GOT3 (cell line): ENCODE measurements around the gene CEMIP.

ENCODE experiments used
- DNase-seq: peaks from one replicate; lab custom pipeline; 2025; ENCODE audit warnings: mixed read lengths; lab: John Stamatoyannopoulos, UW

The CEMIP gene

DNA sequence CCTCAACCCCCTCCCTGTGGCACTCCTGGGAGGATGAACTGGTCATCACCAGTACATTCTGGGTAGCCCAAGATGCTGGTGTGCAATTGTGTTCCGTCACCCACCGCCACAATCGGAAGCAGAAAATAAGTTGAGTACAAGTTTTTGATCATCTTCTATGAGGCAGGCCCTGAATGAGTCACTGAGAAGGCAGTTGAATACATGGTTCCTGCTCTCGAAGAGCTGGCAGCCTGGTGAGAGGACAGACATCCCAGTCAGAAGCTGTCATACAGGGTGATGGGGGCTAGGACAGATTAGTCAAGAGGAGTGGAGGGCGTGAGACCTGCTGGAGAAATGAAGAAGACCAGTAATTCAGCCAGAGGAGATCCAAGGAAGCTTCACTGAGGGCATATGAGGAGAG, 6.2 kb downstream of the CEMIP start:
- DNase-seq = no peak

DNA sequence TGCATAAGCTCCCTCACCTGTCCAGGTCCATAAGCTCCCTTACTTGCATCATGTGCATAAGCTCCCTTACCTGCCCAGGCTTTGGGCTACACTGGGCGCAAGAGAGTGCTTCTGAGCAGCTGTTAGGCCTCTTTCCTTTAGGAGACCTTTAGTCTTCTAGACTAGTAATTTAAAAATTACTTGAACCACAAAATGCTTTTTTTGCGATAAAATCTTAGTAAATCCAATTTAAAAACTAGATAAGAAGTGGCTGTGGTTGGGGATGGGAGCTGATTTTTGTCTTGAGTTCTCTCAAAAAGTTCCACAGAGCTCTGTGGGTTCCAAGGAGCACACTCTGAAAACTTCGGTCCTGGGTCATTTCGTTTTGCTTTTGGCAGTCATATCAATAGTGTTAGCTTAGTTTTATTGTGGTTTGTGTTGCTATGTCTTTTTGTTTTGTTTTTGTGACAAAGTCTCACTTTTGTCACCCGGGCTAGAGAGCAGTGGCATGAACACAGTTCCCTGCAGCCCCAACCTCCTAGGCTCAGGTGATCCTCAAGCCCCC, 6.7 kb downstream of the CEMIP start:
- no peak for DNase-seq

- no peak for DNase-seq
Observed at GRCh38 chr15:80787316-80787715, 8.1 kb downstream of the CEMIP start.

- no peak for DNase-seq
Observed at GRCh38 chr15:80788536-80788935, 9.4 kb downstream of the CEMIP start.

GRCh38 chr15:80789296-80789695, 10.1 kb downstream of the CEMIP start:
- DNase-seq = no peak

DNA sequence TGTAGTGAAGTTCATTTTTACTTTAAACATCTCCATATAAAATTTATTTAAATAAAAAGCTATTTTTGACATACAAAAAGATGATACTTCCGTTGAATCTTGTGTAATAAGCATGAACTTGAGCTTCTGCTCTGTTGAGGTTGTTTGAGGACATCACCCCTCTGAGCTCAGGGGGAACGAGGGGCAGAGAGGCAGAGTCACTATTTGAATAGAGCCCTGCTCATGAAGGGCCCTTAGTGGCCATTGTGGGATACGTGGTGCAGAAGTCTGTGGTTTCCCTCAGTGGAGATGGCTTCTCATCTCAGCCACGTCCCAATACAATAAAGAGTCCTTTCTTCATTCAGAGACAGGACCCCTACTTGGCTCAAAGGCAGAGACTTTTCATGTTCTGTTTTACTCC, 10.6 kb downstream of the CEMIP start:
- no peak for DNase-seq

DNA sequence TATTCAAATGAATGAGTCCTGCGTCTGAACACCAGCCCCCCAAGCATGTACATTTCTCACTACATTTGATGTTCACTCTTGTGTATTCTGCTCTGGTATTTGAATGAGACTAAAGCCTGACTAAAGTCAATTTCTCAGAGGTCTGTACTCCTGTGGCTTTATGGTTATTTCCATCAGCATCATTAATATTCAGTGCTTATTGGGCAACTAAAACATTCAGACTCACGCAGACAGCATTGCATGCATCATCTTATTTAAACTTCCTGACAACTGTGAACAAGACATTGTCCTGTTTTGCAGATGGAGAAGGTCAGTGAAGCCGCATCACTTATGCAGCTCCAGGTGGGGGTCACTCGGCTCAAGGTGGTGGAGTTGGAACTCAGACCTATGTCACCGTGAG, 11.1 kb downstream of the CEMIP start:
- DNase-seq = no peak

GRCh38 chr15:80791004-80791403, 11.8 kb downstream of the CEMIP start:
- no peak for DNase-seq

DNA sequence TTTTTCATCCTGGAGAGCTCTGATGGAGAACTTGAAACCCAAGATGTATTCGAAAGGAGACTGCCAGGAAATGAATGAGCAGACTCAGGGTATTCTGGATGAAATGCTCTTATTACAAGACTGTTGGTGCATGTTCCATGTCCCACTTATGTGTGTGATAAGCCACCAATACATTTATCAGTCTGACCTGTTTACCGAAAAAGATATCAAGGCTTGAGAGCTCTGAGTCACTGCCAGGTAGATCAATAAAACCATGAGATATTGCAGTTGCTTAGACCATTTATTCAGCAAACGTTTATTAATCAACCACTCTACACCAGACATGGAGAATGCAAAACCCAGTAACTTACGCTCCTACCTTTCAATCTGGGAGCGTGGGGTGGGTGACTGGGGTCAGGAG, 17.2 kb downstream of the CEMIP start:
- no peak for DNase-seq

- no peak for DNase-seq
Observed at GRCh38 chr15:80798911-80799310, 19.7 kb downstream of the CEMIP start.

DNA sequence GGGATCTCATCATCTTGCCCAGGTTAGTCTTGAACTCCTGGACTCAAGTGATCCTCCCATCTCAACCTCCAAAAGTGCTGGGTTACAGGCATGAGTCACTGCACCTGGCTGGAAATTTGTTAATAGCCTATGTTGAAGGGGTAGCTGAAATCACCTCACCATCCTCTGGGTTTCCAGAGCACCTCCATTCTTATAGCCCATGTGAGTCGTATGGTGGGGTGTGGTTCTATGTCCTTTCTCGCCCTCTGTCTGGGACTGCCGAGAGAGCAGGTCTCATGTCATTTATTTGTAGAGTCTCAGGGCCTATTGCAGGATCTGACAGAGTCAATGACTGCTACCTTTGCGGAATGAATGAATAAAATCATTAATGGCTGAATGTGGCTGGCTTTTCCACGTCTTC, 20.9 kb downstream of the CEMIP start:
- no peak for DNase-seq

DNA sequence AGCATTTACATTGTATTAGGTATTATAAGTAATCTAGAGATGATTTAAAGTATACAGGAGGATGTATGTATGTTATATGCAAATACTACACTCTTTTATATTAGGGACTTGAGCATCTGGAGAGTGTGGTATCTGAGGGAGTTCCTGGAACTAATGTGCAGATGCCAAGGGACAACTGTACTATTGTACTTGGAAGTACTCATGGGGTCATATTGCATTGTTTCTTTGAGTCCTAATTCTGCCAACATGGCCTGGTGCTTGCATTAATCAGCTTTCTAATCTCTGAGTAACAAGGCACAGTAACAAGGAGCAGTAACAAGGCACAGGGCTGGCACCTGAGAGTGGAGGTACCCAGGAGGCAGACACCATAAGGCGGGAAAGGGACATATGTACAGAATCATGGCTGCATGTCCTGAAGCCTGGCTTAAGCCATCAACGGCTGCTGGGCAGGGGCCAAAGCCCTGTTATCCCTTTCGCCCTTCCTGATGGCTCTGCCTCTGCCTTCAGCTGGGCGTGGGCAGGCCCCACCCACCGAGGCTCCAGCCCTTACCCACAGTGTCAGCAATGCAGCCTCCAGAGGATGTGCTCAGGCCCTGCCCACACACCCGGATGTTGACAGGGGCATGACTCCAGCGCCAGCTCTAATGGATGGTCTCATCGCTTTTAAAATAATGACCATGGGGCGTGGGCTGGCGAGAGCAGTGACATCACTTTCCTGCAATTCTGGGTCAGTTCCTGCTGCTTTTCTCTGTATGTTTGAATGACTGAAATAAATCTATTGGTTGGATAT, 22.9 kb downstream of the CEMIP start:
- DNase-seq = no peak

DNA sequence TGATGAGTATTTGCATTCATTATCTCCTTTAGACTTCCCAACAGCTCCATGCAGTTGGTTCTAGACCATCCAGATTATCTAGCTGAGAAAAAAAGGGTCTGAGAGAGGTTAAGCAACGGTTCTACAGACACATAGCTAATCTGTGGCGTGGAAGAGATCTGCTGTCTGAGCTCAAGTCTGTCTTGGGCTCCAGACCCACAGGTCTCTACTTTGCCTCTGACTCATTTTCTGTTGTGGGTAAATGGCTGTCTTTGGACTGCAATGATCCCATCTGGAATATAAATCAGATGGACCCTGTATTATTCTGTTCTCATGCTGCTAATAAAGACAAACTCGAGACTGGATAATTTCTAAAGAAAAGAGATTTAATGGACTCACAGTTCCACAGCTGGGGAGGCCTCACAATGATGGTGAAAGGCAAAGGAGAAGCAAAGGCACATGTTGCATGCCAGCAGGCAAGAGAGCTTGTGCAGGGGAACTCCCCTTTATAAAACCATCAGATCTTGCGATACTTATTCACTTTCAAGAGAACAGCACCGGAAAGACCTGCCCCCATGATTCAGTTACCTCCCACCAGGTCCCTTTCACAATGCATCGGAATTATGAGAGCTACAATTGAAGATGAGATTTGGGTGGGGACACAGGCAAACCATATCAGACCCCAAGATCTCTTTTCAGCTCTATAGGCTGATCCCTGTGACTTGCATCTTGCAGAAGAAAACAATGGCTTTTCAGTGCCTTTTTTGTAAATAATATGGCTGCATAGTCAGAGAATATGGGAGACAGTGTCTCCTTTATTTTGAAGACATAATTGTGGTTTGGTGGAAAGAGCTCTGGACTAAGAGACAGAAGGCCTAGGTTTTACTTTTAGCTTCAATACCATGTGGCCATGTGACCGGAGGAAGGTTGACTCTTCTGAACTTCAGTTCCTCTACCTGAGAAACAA, 24.7 kb downstream of the CEMIP start:
- no peak for DNase-seq

GRCh38 chr15:80804970-80805495, 25.9 kb downstream of the CEMIP start:
- no peak for DNase-seq

DNA sequence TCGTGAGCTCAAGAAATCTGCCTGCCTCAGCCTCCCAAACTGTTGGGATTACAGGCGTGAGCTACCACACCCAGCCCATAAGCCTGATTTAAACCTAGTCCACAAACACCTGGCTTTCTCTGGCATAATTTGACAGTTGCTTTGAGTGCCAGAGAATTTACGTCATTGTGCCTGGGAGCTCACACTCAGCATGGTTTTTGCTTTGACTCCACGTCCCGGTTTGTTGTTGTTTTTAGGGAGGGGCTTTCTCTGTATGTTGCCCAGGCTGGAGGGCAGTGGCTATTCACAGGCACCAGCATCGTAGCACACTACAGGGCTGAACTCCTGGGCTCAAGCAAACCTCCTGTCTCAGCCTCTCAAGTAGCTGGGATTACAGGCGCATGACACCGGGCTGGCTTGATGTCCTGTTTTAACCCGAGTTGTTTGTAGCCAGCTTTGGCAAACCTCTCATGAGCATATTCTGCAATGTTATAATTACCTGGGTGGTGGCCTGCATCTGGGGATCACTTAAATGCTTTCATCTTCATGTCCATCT, 32.7 kb downstream of the CEMIP start:
- DNase-seq = no peak

DNA sequence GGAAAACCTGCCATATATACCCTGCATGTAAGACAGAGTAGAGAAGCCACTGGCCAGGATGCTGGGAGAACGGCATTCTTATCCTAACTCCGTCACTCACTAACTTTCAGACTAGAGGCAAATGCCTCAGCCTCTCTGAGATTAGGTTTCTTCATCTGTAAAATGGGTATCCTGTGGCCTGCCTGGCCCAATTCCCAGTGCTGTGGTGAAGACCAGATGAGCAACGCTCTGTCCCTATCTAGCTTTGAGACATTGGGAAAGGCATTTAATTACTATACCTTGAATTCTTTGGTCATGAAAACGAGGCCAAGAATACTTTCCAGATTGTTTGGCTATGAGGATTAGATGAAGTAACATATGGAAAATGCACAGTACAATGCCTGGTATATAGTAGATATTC, 35.9 kb downstream of the CEMIP start:
- no peak for DNase-seq

DNA sequence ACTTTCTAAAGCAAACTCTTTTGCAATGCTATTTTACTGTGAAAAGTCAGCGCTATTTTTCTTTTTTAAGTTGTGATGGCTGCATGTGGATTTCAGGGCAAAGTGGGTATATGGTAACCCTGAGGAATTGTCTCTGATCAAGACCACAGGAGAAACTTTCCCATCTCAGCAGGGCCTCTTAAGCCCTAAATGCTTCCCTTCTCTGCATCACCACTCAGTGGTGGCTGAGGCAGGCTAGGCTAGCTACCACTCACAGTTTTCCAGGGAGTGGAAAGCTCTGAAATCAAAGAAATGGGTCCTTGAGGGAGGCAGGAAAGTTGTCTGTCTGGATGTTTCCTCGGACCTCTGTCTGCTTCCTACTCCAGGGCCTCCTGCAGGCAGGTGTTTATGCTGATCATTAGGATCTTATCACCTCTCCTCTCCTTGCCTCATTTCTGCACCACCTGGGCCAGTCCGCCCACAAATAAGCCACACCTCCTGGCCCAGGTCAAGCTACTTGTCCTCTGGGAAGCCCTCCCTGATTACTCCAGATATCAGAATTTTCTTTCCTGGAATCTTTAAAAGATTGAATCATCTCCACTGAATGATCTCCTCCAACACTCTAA, 37.0 kb downstream of the CEMIP start:
- no peak for DNase-seq

GRCh38 chr15:80816936-80817335, 37.8 kb downstream of the CEMIP start:
- DNase-seq = no peak

GRCh38 chr15:80817901-80818300, 38.7 kb downstream of the CEMIP start:
- no peak for DNase-seq

DNA sequence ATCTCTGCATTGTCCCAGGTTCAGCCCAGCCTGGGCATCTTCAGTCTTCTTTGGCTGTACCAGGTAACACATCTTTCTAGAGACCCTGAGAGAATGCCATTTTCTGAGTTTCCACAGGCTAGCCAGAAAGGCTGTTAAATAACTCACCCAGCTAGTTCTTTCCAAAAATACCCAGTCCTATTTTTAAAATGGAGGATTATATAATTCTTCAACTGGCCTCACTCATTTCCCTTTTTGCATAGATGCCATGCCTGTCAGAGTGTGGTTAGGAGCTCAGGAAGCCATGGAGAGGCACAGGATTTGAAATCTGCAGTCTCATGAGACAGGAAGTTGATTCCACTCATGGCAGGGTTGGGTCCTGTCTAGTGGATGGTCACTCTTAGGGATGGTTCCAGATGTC, 39.8 kb downstream of the CEMIP start:
- no peak for DNase-seq

GRCh38 chr15:80820092-80820491, 40.9 kb downstream of the CEMIP start:
- DNase-seq = no peak

DNA sequence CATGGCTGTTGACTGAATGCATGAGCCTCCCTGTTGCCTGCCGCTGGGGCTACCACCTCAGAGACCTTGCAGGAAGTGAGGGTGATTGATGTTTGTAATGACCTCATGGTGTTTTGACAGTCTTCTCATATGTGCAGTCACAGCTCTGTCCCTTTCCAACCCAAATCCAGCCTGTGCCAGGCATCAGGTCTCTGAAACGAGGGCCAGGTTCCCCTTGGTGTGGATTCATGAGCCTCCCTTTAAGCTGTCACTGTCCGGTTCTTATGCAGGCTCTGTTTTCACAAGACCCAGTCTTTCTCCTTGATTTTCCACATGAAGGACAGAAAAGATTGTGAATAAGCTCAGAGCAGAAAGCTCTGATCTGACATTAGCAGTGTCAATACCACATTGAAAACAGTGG, 43.1 kb downstream of the CEMIP start:
- DNase-seq = no peak
